GM12801 (cell line): Measurements from ENCODE around the gene ARID1A.

ENCODE experiments used
- TF ChIP-seq, protein P1 (sequence below): IDR thresholded peaks from one replicate; pipeline ENCODE4 v1.5.1; 2011; ENCODE audit warnings: control low read depth; ENCODE audit not compliant: insufficient read length; ENCODE audit errors: extremely low read depth

Gene ARID1A

DNA sequence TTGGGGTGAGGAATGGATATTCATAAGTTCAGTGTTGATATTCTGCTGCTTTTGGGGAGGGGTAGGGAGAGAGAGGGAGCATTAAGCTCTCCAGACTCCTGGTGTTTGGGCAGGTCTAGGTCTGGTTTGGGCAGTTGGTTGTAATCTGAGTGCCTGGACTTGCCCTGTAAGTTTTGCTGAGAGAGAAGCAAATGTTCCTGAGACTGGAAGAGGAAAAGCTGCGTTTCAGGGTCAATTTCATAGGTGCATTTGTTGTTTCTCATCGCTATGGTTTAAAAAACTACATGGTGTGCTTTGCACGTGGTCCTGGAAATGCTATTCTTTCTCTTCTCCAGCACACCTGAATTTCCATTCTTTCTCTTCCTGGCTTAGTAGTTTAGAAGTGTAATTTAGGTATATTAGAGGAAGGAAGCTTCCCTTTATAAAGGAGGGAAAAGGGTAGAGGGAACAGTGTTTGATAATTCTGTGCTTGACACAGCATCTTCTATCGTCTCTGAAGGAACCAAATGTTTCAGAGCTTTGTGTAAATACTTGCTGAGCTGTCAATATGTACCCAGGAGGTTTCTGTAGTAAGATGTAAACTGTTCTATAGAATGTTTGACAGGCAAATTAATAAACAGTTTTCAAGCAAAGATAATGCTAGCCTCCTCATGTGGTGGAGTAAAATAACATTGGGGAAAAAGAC, 6.3 kb downstream of the ARID1A start:
- TF ChIP-seq, protein P1, sequence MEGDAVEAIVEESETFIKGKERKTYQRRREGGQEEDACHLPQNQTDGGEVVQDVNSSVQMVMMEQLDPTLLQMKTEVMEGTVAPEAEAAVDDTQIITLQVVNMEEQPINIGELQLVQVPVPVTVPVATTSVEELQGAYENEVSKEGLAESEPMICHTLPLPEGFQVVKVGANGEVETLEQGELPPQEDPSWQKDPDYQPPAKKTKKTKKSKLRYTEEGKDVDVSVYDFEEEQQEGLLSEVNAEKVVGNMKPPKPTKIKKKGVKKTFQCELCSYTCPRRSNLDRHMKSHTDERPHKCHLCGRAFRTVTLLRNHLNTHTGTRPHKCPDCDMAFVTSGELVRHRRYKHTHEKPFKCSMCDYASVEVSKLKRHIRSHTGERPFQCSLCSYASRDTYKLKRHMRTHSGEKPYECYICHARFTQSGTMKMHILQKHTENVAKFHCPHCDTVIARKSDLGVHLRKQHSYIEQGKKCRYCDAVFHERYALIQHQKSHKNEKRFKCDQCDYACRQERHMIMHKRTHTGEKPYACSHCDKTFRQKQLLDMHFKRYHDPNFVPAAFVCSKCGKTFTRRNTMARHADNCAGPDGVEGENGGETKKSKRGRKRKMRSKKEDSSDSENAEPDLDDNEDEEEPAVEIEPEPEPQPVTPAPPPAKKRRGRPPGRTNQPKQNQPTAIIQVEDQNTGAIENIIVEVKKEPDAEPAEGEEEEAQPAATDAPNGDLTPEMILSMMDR = no peak

DNA sequence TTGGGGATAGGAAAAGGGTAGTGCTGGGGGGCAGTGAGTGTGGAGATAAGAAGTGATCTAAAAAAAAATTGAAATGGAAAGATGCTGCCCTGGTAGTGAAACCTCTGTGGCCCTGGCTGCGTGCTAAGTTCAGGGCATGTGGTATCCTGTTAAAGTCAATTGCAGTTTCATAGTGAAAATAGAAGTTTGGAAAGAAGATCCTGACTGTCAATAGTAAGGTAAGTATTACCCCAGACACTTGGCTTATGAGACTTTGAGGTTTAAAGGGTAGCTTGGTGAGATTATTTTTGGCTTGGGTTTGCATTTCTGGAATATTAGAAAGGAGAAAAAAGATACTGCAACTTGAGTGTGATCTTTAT, 6.8 kb downstream of the ARID1A start:
- TF ChIP-seq, protein P1 = no peak

DNA sequence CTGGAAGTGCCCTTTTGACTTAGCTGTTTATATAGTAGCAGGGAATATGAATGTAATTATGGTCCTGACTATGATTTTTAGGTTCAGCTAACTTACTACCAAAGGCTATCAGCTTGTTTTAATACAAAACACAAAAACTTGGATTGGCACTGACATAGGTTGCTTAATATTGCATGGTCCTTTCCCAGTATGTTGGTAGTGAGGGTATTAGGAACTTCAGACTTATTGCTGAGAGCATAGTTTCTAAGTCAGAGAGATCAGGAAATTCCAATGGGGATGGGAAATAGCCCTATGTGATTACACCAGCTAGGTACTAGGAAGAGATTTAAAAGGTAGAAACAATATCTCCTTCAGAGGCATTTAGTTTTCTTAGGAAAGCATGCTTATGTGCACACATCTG, 7.7 kb downstream of the ARID1A start:
- TF ChIP-seq, protein P1 = no peak

DNA sequence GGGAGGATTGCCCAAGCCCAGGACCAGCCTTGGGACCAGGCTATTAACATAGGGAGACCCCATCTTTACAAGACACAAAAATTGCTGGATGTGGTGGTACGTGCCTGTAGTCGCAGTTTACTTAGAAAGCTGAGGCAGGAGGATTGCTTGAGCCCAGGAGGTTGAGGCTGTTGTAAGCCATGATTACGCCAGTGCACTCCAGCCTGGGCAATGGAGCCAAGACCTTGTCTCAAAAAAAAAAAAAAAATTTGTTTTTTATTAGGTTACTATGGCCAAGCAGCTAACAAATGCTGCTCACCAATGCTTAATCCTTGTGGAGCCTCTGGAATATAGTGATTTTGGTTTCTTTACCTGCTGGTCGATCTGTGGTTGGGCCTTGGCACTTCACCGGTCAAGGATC, 8.8 kb downstream of the ARID1A start:
- TF ChIP-seq, protein P1 = no peak

DNA sequence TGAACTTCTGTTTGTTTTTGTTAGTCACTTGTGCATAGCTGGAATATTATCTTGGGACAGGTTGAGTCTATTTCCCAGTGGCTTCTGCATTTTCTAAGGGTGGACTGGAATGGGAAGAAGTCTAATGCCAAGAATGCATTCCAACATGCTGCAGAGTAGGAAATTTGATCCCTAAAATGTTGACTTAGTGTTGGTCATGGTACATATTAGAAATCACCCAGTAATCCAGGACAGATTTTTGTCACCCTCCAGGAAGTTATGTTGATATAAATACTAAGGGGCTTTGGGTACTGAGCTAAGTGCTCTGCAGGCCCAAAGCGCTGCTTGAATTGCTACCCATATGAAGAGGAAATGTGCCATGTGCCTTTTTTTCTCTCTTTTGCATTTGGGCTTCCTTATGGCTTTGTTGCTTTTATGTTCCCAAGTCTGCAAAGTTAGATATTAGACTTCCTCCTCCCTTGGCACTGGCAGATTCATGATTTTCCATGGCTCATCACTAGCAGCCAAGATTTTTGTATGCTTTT, 10.0 kb downstream of the ARID1A start:
- TF ChIP-seq, protein P1 = no peak

DNA sequence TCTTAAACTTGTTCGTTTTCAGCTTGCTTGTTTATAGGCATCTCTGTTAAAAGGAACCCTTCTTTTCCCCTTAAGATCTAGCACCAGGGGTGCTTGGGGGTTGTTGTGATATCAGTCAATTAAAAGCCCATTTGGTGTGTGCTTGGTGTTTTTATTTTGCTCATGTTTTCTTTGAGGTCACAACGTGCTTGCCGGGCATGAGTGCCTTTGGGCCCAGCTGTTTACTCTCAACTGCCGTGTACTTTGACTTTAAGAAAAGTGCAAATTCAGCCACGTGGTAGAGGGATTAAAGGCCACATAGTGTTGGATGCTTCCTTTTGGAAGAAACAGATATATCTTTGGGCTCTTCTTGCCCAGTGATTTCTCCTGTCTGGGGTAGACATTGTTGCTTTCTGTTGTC, 10.5 kb downstream of the ARID1A start:
- TF ChIP-seq, protein P1 = no peak

DNA sequence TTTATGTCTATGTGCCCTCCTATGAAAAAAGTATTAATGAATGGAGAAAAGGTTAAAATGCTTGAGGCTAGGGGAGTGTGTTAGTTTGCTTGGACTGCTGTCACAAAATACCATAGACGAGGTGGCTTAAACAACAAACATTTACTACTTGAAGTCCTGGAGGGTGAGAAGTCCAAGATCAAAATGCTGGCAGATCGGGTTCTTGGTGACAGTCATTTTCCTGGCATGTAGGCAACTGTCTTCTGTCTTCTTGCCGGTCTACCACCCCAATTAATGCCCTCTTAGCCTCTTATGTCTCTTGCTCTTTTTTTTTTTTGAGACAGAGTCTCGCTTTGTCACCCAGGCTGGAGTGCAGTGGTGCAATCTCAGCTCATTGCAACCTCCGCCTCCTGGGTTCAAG, 15.0 kb downstream of the ARID1A start:
- TF ChIP-seq, protein P1 = no peak
